ENCODE measurements around the gene WDR27.

DNA sequence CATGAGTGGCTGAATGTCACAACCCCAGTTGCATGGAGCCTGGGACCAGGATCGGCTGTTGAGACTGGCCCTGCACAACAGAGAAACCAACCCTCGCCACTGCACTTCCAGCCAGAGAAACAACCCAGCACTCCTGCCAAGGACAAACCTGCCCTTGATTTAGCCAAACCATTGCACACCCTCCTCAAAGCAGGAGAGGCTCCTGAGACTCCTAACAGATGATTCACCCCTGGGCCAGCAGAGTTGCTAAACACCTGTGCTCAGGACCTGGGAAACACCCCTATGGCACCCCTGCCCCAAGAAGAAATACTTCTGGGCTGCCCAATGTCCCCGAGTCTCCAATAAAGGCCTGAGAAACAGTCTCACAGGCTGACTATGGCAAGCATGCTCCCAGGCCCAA, 17.8 kb downstream of the WDR27 start:
- TF ChIP-seq, protein P1, sequence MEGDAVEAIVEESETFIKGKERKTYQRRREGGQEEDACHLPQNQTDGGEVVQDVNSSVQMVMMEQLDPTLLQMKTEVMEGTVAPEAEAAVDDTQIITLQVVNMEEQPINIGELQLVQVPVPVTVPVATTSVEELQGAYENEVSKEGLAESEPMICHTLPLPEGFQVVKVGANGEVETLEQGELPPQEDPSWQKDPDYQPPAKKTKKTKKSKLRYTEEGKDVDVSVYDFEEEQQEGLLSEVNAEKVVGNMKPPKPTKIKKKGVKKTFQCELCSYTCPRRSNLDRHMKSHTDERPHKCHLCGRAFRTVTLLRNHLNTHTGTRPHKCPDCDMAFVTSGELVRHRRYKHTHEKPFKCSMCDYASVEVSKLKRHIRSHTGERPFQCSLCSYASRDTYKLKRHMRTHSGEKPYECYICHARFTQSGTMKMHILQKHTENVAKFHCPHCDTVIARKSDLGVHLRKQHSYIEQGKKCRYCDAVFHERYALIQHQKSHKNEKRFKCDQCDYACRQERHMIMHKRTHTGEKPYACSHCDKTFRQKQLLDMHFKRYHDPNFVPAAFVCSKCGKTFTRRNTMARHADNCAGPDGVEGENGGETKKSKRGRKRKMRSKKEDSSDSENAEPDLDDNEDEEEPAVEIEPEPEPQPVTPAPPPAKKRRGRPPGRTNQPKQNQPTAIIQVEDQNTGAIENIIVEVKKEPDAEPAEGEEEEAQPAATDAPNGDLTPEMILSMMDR (conservative IDR thresholded peaks at IDR 0.05; ENCODE audit: low read length) = no peak
- no peak for TF ChIP-seq EZH2phosphoT487 (IDR thresholded peaks at IDR 0.05; ENCODE audit: borderline replicate concordance)

Measured in Loucy (cell line).